HG02938 (cell line): ENCODE measurements around the gene TMEM154.
"Not testable (repeated sequence)": the region's sequence is repeated elsewhere in the genome, so short reads cannot be mapped to it uniquely, and the experiment has no call there.

Source experiments
- ATAC-seq: cut with Tn5 transposase; IDR thresholded peaks from one replicate; pipeline ENCODE4 v1.9.1; 2021; ENCODE audit warnings: mild to moderate bottlenecking, moderate library complexity; ENCODE audit not compliant: unreplicated experiment

The TMEM154 gene

DNA sequence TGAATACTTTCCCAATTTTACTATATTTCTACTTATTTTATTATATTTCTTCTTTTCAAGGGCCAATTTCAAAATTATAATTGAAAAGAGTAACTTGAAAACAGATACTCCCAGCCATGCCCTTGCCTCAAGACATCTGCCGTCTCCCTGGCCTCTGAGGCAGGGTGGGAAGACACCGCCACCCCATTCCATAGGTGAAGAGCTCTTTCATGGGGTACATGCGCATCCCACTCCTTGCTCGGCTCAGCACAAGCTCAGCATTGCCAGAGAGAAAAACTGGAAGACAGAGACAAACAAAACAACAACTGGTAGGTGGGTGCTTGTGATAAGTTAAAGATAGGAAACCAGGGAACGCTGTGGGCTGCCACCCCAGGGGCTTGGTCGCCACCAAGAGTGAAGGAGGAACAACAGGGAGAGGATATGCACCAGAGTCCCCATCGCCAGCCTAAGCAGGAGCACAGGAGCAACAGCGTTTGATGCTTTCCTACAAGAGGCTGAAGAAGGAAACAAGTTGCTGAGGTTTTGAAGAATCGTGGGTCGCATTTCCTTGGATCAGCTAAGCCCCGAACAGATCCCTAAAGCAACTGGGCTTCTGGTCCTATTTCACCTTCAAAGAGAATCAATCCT, 11.3 kb downstream of the TMEM154 start:
- ATAC-seq: no peak

DNA sequence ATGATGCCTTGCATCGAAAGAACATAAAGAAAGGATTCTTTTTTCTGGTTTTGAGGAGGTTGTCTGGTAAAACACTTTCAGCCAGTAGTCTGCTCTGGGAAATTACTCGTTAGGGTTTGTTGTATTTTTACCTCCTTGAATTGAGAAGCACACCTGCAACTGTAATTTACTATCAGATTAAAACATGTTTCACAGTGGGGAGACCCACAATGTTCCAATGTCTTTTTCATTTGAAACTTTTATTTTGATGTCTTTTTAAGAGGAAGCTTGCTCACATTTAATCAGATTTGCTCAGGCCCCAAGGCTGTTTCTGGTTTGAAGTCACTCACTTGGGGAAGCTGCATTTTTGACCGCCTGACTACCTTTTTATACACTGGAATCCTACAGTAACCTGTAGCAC, 12.0 kb downstream of the TMEM154 start:
- no peak for ATAC-seq

DNA sequence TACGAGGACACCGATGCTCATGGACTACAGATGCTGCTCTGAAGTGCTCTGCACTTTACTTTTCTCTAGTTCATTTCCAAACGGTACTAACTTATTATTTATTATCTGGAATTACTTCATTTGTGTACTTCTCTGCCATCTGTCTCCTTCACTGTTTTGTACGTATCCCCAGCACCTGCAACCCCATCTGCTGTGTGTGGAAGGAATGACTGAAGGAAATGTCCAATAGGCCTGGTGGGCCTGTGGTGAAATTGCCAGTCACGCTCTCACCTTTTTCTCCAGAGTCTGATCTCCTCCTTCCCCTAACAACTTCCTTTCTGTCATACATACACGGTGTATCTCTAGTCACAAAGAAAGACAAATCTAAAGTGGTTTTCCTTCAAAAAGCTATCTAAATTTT, 12.9 kb downstream of the TMEM154 start:
- ATAC-seq: no peak

DNA sequence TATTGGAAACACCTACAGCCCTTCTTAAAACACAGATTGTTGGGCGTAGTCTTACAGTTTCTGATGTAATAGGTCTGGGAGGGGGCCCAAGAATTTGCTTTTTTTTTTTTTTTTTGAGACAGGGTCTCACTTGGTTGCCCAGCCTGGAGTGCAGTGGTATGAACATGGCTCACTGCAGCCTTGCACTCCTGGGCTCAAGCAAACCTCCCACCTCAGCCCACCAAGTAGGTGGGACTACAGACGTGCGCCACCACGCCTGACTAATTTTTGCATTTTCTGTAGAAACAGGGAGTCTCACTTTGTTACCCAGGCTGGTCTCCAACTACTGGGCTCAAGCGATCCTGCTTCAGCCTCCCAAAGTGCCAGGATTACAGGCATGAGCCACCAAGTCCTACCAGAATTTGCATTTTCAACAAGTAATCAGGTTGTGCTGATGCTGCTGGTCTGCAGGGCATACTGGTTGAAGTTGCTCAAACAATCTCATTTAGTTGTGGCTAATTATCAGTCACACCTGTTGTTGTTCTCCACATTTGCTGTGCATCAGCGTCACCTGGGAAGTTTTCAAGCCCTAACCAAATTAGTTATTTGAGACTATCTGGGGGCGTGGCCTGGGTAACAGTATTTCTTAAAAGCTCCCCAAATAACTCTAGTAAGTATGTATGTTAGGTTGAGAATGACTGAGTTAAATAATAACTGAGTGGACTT, 14.0 kb downstream of the TMEM154 start:
- no peak for ATAC-seq

DNA sequence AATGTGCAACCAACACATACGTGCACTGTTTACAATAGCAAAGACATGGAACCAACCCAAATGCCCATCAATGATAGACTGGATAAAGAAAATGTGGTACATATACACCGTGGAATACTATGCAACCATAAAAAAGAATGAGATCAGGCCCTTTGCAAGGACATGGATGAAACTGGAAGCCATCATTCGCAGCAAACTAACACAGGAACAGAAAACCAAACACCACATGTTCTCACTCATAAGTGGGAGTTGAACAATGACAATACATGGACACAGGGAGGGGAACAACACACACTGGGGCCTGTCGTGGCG, 15.8 kb downstream of the TMEM154 start:
- ATAC-seq: not testable (repeated sequence)

DNA sequence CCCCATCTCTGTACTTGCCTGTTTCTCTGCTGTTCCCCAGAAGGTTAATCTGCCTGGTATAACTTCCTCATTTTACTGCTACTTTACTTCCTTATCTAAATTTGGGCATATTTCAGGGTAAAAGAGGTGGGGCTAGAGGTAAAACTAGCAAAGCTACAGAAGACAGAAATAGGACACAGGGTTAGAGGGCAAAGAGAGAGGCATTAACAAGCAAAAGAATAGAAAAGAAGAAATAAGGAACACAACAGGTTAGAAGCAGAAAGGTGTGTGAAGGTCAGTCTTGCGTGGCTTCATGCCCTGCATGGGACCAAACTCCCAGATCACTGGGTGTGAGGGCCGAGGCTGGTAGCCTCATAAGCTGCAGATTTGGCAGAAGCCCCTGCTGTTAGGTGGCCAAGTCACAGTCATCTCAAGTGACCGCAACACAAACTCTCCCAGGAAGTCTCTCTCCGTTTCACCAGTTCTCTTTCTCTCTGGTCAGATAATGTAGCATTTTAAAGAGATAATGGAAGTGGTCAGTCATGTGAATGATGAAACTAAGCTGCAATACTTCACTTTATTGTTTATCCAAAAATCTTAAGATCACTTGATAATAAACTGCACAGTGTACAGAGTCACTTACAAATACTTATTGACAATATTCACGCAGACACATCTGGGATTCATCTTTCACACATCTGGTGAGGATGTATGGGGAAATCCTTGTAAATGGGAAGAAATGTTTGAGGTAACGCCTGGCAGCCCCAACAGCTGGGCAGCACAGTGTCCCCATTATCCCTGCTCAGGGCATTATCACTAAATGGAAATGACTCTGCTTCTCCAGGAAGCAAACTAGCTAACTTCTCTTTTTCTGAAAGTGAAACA, 16.4 kb downstream of the TMEM154 start:
- ATAC-seq: peak; percentile 50

DNA sequence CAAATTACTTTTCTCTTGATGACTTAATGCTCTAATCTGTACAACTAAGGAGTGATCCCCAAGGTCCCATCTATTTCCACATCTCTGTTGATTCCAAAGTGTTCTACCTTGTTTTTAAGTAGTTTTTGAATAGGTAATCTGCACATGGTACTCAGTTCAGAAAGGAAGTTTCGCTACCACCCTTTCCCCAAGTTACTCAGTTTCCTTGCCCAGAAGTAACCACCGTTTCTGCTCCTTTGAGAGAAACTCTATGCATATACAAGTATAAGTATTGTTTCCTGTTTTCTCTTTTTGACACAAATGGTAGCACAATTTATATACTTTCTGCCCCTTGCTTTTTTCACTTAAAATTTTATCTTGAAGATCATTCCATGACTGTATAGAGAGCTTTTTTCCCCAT, 18.1 kb downstream of the TMEM154 start:
- no peak for ATAC-seq

DNA sequence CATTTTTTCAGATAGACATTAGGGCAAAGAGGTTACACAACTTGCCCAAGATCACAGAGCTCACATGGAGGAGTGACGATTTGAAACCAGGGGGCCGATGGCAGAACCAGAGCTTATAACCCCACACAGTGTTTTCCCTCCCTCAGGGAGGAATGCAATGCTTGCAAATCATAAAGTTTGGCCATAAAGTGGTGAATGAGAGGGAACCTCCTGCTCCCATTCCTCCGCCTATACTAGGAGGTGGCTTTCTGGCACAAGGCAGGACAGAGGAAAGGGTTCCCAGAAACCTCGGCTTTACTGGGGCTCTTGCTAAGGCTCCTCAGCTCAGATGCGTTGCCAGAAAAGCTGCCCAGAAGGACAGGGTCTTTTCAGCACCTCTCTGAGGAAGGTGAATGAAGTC, 19.3 kb downstream of the TMEM154 start:
- no peak for ATAC-seq

DNA sequence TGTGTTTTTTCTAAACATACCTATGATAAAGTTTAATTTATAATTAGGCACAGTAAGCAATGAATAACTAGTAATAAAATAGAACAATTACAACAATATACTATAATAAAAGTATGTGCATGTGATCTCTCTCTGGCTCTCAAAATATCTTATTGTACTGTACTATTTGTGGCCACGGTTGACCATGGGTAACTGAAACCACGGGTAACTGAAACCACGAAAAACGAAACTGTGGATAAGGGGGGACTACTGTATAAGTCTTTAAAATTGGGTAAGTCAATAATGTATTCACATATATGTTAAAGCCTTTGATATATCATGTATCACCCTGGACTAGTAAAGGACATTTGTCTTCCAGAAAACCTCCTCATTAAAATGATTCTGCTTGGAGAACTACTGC, 20.0 kb downstream of the TMEM154 start:
- peak; percentile 39 for ATAC-seq

DNA sequence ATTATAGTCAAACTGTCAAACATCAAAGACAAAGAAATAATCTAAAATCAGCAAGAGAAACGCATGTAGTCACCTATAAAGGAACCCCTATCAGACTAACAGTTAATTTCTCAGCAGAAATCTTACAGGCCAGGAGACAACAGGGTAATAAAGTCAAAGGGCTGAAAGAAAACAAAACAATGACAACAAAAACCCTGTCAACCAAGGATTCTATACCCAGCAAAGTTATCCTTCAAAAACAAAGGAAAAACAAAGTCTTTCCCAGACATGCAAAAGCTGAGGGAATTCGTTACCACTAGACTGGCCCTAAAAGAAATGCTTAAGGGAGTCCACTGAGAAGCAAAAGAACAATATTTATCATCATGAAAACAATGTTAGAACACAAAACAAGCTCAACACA, 22.1 kb downstream of the TMEM154 start:
- no peak for ATAC-seq

DNA sequence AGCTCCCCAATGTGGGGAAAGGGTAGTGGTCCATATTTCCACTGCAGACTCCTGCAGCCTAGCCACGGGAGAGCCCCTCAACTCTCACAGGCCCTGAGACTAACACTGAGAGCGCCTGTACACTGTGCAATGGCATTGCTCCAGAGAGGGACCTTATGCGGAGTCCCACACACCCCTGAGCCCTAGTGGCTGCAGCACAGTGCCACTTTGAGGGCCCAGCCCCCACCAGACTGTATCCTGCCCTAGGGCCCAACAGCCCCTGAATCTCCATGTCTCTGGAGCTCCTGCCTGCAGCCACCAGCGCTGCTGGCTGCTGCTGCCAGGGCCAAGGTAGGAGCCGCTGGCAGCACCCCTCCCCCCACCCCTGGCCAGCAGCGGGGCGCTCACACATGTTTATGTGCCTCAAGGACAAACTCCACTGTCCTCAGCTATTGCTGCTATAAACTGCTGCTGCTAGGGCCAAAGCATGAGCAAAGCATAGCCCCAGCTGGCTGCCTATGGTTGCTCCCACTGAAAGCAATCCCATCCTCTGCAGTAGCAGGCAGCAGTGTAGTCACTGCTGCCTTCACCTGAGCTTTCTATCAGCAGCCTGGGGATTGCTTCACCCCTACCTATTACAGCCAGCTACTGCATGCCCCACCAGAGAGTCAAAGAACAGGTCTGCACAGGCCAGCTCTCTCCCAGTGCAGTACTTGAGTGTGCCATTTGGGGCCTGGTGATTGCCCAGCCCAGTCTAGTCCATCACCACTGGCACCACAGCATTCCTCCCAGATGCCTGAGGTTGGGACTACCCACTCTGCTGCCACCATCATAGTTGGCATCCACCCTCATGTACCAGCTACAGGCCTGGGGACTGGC, 24.3 kb downstream of the TMEM154 start:
- no peak for ATAC-seq

DNA sequence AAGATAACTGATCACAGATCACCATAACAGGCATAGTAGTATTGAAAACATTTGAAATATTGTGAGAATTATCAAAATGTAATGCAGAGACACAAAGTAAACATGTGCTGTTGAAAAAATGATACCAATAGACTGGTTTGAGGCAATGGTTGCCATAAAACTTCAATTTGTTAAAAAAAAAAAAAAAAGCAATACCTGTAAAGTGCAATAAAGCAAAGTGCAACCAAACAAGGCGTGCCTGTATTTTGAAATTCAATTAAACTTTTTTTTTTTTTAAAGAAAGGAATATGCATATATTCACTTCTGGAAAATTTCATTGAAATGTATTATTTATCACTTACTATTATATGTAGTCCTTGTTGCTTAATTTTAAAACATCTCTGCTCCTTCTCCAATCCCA, 27.7 kb downstream of the TMEM154 start:
- no peak for ATAC-seq

DNA sequence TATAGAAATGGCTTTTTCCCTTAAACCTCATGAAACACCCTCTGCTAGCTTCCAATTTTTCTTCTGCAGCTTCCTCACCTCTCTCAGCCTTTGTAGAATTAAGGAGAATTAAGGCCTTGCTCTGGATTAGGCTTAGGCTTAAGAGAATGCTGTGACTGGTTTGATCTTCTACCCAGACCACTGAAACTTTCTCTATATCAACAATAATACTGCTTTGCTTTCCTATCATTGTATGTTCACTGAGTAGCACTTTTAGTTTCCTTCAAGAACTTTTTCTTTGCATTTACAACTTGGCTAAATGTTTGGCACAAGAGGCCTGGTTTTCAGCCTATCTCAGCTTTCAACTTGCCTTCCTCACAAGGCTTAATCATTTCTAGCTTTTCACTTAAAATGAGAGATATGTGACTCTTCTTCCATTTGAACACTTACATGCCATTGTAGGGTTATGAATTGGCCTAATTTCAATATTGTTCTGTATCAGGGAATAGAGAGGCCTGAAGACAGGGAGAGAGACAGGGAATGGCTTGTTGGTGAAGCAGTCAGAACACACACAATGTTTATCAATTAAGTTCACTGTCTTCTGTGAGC, 28.2 kb downstream of the TMEM154 start:
- ATAC-seq: no peak

DNA sequence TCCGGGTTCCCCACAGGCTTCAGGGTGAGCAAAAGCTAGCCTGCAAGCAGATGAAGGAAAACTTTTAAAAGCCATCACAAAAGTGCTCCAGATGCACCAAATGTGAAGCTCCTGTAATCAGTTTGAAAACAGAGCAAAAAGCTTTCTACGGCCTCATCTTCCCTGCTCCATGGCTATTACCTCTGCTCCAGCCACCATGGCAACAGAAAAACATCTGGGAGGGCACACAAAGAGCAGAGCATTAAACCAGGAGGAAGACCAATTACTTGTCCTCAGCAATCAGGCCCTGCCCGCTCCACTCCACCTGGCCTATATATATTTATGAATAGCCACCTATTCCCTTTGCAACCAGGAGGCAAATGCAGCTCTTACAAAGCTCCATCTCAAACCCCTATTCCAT, 33.6 kb downstream of the TMEM154 start:
- ATAC-seq: no peak

DNA sequence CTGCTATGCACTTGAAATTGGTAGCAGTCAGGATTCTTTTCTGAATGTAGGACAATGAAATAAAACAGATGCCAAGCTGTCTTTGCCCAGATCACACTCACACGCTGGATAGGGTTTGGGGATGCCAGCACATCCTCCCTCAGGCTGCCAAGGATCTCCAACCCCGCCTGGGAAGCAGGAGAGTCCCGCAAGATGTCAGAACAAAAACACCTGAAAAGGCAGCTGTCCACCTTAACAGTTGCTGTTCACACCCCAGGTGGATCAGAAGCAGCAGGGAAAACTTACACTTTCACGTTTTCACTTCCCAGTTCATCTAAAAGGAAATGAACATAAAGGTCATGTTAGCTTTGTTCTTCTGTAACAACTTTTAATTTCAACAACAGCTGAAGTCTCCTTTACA, 35.7 kb downstream of the TMEM154 start:
- ATAC-seq: no peak

DNA sequence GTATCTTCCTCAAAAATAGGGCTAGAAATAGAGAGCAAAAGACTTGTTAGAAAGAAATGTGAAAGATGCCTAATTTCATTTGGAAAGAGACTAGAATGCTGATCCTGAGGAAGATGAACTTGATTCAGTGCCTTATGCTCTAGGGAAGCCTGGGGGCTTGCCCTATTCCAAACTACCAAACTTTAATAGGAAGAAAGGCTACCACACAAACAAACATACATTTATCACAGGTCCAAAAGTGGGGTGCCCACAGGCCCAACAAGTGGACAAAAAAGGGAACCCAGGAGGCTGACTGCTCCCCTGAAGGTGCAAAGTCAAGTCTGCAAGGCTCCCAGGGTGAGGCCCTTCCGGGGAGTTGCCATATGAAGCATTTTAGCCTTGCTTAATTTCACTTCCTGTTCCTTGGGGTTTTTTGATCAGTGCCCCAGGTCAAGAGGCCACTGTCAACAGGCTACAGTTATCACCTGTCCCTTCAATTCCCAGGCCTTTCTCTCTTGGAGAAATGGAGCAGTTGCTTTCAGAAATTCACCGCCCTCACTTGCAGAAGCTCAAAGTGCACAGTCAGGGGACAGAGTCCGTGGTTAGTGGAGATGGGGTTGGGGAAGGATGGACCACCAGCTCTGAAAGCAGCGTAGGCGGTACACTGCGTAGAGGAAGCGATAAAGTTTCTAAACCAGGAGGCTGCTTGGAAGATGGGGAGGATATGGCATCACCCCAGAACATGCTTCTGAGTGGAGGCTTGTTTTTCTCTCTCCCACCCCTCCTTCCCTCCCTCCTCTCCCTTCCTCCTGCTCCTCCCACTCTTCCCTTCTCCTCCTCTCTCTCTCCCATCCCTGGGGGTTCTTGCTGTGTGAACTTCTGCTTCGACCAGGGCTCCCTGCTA, 36.4 kb downstream of the TMEM154 start:
- ATAC-seq: peak; percentile 92

DNA sequence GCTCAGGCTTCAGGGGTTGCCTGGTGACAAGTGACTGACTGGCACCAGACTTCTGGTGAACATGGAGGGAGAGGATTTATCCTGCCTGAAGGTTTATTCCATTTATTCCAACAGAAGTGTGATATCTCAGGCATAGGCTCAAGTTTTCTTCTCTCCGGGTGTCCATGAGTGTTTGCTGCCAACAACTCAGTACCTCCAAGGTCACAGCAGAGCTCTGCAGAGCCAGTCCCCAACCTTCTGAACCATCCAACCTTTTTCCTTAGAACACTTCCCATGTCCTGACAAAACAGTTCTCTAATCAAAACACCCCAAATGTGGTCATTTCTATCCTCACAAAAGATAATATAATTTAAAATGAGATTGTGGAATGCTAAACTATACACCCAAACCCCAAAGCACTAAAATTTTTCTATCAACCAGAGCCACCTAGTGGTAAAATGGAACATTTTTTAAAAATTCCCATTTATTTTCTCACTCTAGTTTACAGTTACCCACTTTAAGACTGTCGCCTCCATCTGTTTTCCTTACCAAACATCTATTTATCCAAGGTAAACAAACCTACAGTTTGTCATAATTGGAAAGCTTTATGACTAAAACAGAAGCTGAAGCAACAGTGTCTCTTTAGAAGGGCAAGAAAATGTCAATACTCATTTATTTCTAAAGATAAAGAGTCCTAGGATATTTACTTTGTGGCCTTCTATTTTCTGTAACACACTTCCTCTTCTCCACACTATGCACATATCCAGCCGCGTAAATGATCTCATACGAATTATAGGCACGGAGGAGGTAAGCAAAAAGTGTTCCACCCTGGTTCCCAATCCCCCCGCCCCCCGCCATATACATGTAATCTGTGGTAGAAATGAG, 39.5 kb downstream of the TMEM154 start:
- ATAC-seq: no peak

DNA sequence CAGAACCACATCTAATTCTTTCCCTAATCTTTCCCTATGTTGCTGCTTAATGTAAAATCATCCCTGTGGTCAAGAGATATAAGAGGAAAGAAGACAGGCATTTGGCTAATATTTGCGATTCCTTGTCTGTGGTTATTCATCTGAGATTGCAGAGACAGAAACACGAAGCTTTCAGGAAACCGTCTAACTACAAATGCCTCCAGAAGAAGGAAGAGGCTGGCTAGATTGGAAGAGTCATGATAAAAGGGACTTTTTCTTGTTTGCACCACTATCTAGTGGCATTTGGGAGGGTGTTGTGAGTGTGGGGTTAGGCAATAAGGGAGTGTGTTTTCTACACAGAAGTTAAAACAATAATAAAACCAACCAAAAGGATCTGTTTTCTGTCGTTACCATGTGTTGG, 43.9 kb downstream of the TMEM154 start:
- ATAC-seq: no peak
